Ascending aorta (tissue), 2 donors: ENCODE measurements around the gene LCE5A. TPM values are rescaled to one million over a fixed set of nuclear protein-coding genes. Genes with fewer than 3 reads are reported as not detected.

ENCODE experiments used
- DNase-seq, 2 donors: peaks; one replicate each; pipeline ENCODE4 v3.0.0-alpha.2; 2019; ENCODE audit warnings: low spot score in 2 of 2
- H3K27ac ChIP-seq, 2 donors: fragments of 200-600 bp; sonication (generic); one replicate each; pipeline ENCODE4 v1.5.1; 2016 to 2017; ENCODE audit warnings: mild to moderate bottlenecking in 1 of 2
- H3K27me3 ChIP-seq: fragments of 200-600 bp; sonication (generic); one replicate; pipeline ENCODE4 v1.5.1; 2017
- H3K36me3 ChIP-seq, 2 donors: fragments of 200-600 bp; sonication (generic); one replicate each; pipeline ENCODE4 v1.5.1; 2016
- H3K4me1 ChIP-seq, 2 donors: fragments of 200-600 bp; sonication (generic); one replicate each; pipeline ENCODE4 v1.5.1; 2016 to 2017; ENCODE audit warnings: mild to moderate bottlenecking in 1 of 2
- H3K4me3 ChIP-seq, 2 donors: fragments of 200-600 bp; sonication (generic); one replicate each; pipeline ENCODE4 v1.5.1; 2016 to 2017; ENCODE audit warnings: mild to moderate bottlenecking in 1 of 2
- H3K9me3 ChIP-seq, 2 donors: fragments of 200-600 bp; sonication (generic); one replicate each; pipeline ENCODE4 v1.5.1; 2016
- CTCF ChIP-seq, 3 experiments: fragments of 200-600 bp in 2 of 3; fragments of 450-650 bp in 1 of 3; sonication (generic) in 2 of 3; IDR thresholded peaks; one replicate each; pipeline ENCODE4 v1.5.1; 2016 to 2019; ENCODE audit warnings: antibody characterized with exemption in 3 of 3, mild to moderate bottlenecking in 1 of 3, moderate library complexity in 1 of 3
- intact Hi-C: fragments of 100-400 bp; cut with DNase I; formaldehyde crosslinking; loops from one replicate; pipeline ENCODE4 v1.15.1; 2023
- total RNA-seq: library from RNA; depleted of rRNA; stranded (reverse); fragments of >200 nt; gene quantifications from one replicate; pipeline ENCODE4 v1.1.0, GENCODE V29; 2016

LCE5A gene
- total RNA-seq, 1 donor from 2014 or later: not detected

DNA sequence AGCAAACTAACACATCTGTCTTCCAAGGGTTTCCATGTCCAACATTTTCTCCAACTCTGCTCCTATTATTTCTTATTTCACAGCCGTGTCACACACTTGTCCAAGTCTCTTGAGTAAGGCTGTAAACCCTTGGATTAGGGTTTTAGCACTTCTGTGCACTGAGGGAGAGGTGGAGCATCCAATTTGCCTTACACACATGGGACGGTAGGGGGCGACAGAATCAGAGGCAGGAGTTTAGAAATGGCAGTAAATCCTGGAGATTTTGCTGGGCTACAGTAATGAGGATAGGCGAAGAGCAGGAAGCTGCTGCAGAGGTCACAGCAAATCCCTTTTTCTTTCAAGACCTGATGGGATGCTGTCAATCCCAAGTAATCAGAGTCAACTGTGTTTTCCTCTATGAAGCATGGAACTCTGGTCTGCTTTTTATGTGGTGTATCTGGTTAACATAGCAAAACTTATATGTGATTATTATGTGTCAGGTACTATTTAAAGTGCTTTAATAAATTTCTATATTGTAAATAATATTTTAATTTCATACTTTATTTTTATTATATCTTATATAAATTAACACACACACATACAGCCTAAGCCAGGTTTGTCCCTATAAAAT, 15.4 kb upstream of the LCE5A start:
- Histone ChIP-seq H3K27me3 (no peaks in the 10 kb centered on the region), H3K4me1 (no peaks in the 10 kb centered on the region), H3K36me3 (no peaks in the 10 kb centered on the region), H3K9me3 (no peaks in the 10 kb centered on the region), H3K27ac (no peak overlapping the region), H3K4me3 (no peak overlapping the region)
- no peak for DNase-seq
- no peak for TF ChIP-seq CTCF (IDR thresholded peaks at IDR 0.05)
- intact Hi-C loops: no loop called here

DNA sequence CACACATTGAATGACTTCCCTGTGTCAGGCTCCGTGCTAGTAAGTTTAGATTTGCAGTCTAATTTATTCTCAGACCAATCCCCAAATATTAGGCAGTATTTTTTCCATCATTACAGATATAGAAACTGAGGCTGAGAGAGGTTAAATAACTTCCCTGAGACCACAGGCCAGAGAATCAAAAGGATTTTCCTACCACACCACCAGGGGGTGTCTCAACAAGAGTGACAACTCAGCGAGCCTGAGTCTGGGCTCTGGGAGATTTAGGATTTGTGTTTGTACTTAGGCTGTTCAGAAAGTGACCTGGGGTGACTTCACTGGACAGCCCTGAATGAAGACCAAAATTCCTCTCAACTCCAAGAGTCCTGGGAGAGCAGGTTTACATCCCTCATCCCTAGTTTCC, 13.3 kb upstream of the LCE5A start:
- intact Hi-C loops: no loop called here
- Histone ChIP-seq H3K27ac (no peak overlapping the region), H3K27me3 (no peaks in the 10 kb centered on the region), H3K9me3 (no peaks in the 10 kb centered on the region), H3K4me1 (no peaks in the 10 kb centered on the region), H3K36me3 (no peaks in the 10 kb centered on the region), H3K4me3 (no peak overlapping the region)
- no peak for DNase-seq
- no peak for TF ChIP-seq CTCF (IDR thresholded peaks at IDR 0.05)

- Histone ChIP-seq H3K4me3 (no peak overlapping the region), H3K27me3 (no peaks in the 10 kb centered on the region), H3K4me1 (no peaks in the 10 kb centered on the region), H3K36me3 (no peaks in the 10 kb centered on the region), H3K27ac (no peak overlapping the region), H3K9me3 (no peaks in the 10 kb centered on the region)
- TF ChIP-seq CTCF (IDR thresholded peaks at IDR 0.05): no peak
- no peak for DNase-seq
- intact Hi-C loops: no loop called here
Measured at GRCh38 chr1:152501704-152502103, 8.9 kb upstream of the LCE5A start.

- TF ChIP-seq CTCF (IDR thresholded peaks at IDR 0.05): no peak
- H3K27me3 ChIP-seq: no peaks in the 10 kb centered on the region
- H3K9me3 ChIP-seq: no peaks in the 10 kb centered on the region
- H3K4me3 ChIP-seq: no peak overlapping the region
- no peaks in the 10 kb centered on the region for H3K36me3 ChIP-seq
- DNase-seq: no peak
- intact Hi-C loops: no loop called here
- H3K27ac ChIP-seq: no peak overlapping the region
- no peaks in the 10 kb centered on the region for H3K4me1 ChIP-seq
Measured at GRCh38 chr1:152502496-152503180, 8.0 kb upstream of the LCE5A start.

DNA sequence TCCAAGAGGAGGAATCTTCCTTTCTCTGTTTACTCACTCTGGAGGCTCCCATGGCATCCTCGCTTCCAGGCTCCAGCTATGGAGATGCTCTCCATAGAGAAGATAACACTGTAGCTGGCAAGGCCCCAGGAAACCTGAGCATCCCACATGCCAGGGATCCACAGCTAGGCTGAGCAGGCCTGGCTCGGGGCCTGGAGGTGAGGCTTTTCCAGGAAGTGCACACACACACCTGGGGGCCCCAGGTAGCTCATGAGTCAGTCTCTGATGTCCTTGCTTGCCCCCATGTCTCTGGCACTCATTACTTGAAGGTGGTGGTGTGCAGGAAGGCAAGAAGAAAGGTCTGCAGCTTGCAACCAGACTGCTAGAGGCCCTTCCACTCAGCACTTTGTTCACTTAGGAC, 5.5 kb upstream of the LCE5A start:
- no peak for DNase-seq
- Histone ChIP-seq H3K36me3 (no peaks in the 10 kb centered on the region), H3K4me3 (no peak overlapping the region), H3K9me3 (no peaks in the 10 kb centered on the region), H3K4me1 (no peaks in the 10 kb centered on the region), H3K27me3 (no peaks in the 10 kb centered on the region), H3K27ac (no peak overlapping the region)
- intact Hi-C loops: no loop called here
- no peak for TF ChIP-seq CTCF (IDR thresholded peaks at IDR 0.05)
